HG02885 (cell line): ENCODE measurements around the gene THSD4.

Experiments used
- ATAC-seq: cut with Tn5 transposase; IDR thresholded peaks from one replicate; pipeline ENCODE4 v1.9.1; 2021; ENCODE audit warnings: mild to moderate bottlenecking; ENCODE audit not compliant: unreplicated experiment, poor library complexity

THSD4 gene

GRCh38 chr15:71736286-71736947 lies 621.1 kb downstream of the THSD4 start:
- ATAC-seq, result no peak

- ATAC-seq, result no peak
Measured at GRCh38 chr15:71737761-71738160, 622.5 kb downstream of the THSD4 start.

GRCh38 chr15:71739355-71739754 lies 624.1 kb downstream of the THSD4 start:
- no peak for ATAC-seq

GRCh38 chr15:71742964-71743363 lies 627.7 kb downstream of the THSD4 start:
- ATAC-seq, result no peak

GRCh38 chr15:71743861-71744382 lies 628.7 kb downstream of the THSD4 start:
- ATAC-seq, result no peak

- no peak for ATAC-seq
Measured at GRCh38 chr15:71746719-71747118, 631.4 kb downstream of the THSD4 start.

GRCh38 chr15:71747128-71748083 lies 632.1 kb downstream of the THSD4 start:
- no peak for ATAC-seq

- no peak for ATAC-seq
Measured at GRCh38 chr15:71748293-71748718, 633.0 kb downstream of the THSD4 start.

GRCh38 chr15:71749500-71749899 lies 634.2 kb downstream of the THSD4 start:
- ATAC-seq, result no peak

- ATAC-seq, result no peak
Measured at GRCh38 chr15:71752128-71752527, 636.9 kb downstream of the THSD4 start.

- ATAC-seq, result no peak
Measured at GRCh38 chr15:71752604-71753289, 637.5 kb downstream of the THSD4 start.

- ATAC-seq, result no peak
Measured at GRCh38 chr15:71753346-71753745, 638.1 kb downstream of the THSD4 start.

- no peak for ATAC-seq
Measured at GRCh38 chr15:71754660-71755059, 639.4 kb downstream of the THSD4 start.

- ATAC-seq, result no peak
Measured at GRCh38 chr15:71755092-71755970, 640.1 kb downstream of the THSD4 start.

GRCh38 chr15:71756599-71757352 lies 641.5 kb downstream of the THSD4 start:
- ATAC-seq, result no peak

GRCh38 chr15:71757741-71758530 lies 642.7 kb downstream of the THSD4 start:
- ATAC-seq, result no peak

GRCh38 chr15:71758711-71759110 lies 643.4 kb downstream of the THSD4 start:
- ATAC-seq, result no peak

- ATAC-seq, result no peak
Measured at GRCh38 chr15:71760852-71761251, 645.6 kb downstream of the THSD4 start.
